Measurements from ENCODE around the gene WNK2. TPM values are rescaled to one million over a fixed set of nuclear protein-coding genes. Genes with fewer than 3 reads are reported as not detected.
"Not testable (repeated sequence)": the region's sequence is repeated elsewhere in the genome, so short reads cannot be mapped to it uniquely, and the experiment has no call there.

WNK2 gene
- total RNA-seq = 1.1 TPM
- long read RNA-seq = 0 reads

GRCh38 chr9:93183663-93184431 lies at the start of gene WNK2:
Gene WNK2, plus strand, starts transcription at chr9:93184139. Its CDS starts 791 bp downstream, at chr9:93184930.
- DNase-seq (ENCODE audit: low spot score) = no peak

- no peak for DNase-seq (ENCODE audit: low spot score)
Observed at GRCh38 chr9:93134740-93135444, 49.0 kb upstream of the WNK2 start.

GRCh38 chr9:93136011-93136440 lies 47.9 kb upstream of the WNK2 start:
- no peak for DNase-seq (ENCODE audit: low spot score)

GRCh38 chr9:93137362-93137761 lies 46.6 kb upstream of the WNK2 start:
- no peak for DNase-seq (ENCODE audit: low spot score)

- DNase-seq (ENCODE audit: low spot score) = no peak
Observed at GRCh38 chr9:93138171-93138764, 45.7 kb upstream of the WNK2 start.

- DNase-seq (ENCODE audit: low spot score) = no peak
Observed at GRCh38 chr9:93139365-93140182, 44.4 kb upstream of the WNK2 start.

GRCh38 chr9:93141771-93142483 lies 42.0 kb upstream of the WNK2 start:
- no peak for DNase-seq (ENCODE audit: low spot score)

- DNase-seq (ENCODE audit: low spot score) = no peak
Observed at GRCh38 chr9:93143830-93144530, 40.0 kb upstream of the WNK2 start.

GRCh38 chr9:93146696-93147095 lies 37.2 kb upstream of the WNK2 start:
- DNase-seq (ENCODE audit: low spot score) = not testable (repeated sequence)

- no peak for DNase-seq (ENCODE audit: low spot score)
Observed at GRCh38 chr9:93147632-93148031, 36.3 kb upstream of the WNK2 start.

GRCh38 chr9:93148721-93149120 lies 35.2 kb upstream of the WNK2 start:
- no peak for DNase-seq (ENCODE audit: low spot score)

GRCh38 chr9:93149361-93149760 lies 34.6 kb upstream of the WNK2 start:
- no peak for DNase-seq (ENCODE audit: low spot score)

GRCh38 chr9:93151097-93151784 lies 32.7 kb upstream of the WNK2 start:
- DNase-seq (ENCODE audit: low spot score) = no peak

- no peak for DNase-seq (ENCODE audit: low spot score)
Observed at GRCh38 chr9:93154293-93154903, 29.5 kb upstream of the WNK2 start.

GRCh38 chr9:93155716-93156474 lies 28.0 kb upstream of the WNK2 start:
- no peak for DNase-seq (ENCODE audit: low spot score)

- no peak for DNase-seq (ENCODE audit: low spot score)
Observed at GRCh38 chr9:93156475-93157008, 27.4 kb upstream of the WNK2 start.

GRCh38 chr9:93159601-93160471 lies 24.1 kb upstream of the WNK2 start:
- DNase-seq (ENCODE audit: low spot score) = peak; percentile 93

Measured in mesenteric fat pad (tissue), 1 donor.